ENCODE results near the gene ARHGEF7. TPM values are rescaled to one million over a fixed set of nuclear protein-coding genes. Genes with fewer than 3 reads are reported as not detected.

The ARHGEF7 gene
- total RNA-seq, 1 experiment from 2014 or later: 47.3 TPM

GRCh38 chr13:111204438-111205177, 89.5 kb downstream of the ARHGEF7 start (continued):
- TF ChIP-seq ZNF138 (CRISPR knock-in tag; conservative IDR thresholded peaks at IDR 0.05): no peak

- CTCF ChIA-PET: interaction anchor here (0.6 to 1.0 kb wide), 2 partner anchors 139 to 291 kb away, joined by 3 to 4 read pairs; no protein-coding TSS in a partner anchor
- no peaks in the 10 kb centered on the region for H3K9me3 Mint-ChIP-seq
- DNase-seq (ENCODE audit: low spot score) (no peak), ATAC-seq (peak; percentile 5; the same call in 1 of the 2 replicates)
- TF ChIP-seq TCF7 (CRISPR knock-in tag; IDR thresholded peaks at IDR 0.05; ENCODE audit: low read depth): no peak
- no peak for TF ChIP-seq TP53 (CRISPR knock-in tag; IDR thresholded peaks at IDR 0.05)
- TF ChIP-seq IRF2 (CRISPR knock-in tag; IDR thresholded peaks at IDR 0.05; ENCODE audit: borderline replicate concordance, low read depth): no peak
- TF ChIP-seq PRDM15 (CRISPR knock-in tag; IDR thresholded peaks at IDR 0.05): no peak
- TF ChIP-seq HMGA2 (CRISPR knock-in tag; IDR thresholded peaks at IDR 0.05): no peak
- no peak for TF ChIP-seq MLX (CRISPR knock-in tag; IDR thresholded peaks at IDR 0.05)
- peaks cover 73% of the 10 kb centered on the region for H3K4me1 Mint-ChIP-seq
- POLR2A ChIA-PET: no interaction called here
- H3K27me3 Mint-ChIP-seq (ENCODE audit: low read depth): no peaks in the 10 kb centered on the region
- H3K27ac Mint-ChIP-seq: 0 out of 2 replicates have a peak overlapping the region, but pooled peaks have one; percentile 16
- peaks cover 3% of the 10 kb centered on the region for H3K36me3 Mint-ChIP-seq
- no peak overlapping the region for H3K4me3 Mint-ChIP-seq
Measured at GRCh38 chr13:111206148-111206547, 91.0 kb downstream of the ARHGEF7 start.

GRCh38 chr13:111209613-111210012, 94.5 kb downstream of the ARHGEF7 start:
- CTCF ChIA-PET: no interaction called here
- POLR2A ChIA-PET: no interaction called here
- no peak for TF ChIP-seq ZNF317 (CRISPR knock-in tag; IDR thresholded peaks at IDR 0.05; ENCODE audit: borderline replicate concordance, low read depth)
- Mint-ChIP-seq H3K4me1 (peaks cover 71% of the 10 kb centered on the region), H3K9me3 (no peaks in the 10 kb centered on the region), H3K27me3 (ENCODE audit: low read depth) (no peaks in the 10 kb centered on the region), H3K27ac (peak overlapping the region; percentile 78), H3K36me3 (peaks cover 3% of the 10 kb centered on the region), H3K4me3 (no peak overlapping the region)
- DNase-seq (ENCODE audit: low spot score) (no peak), ATAC-seq (no peak)

GRCh38 chr13:111210091-111210490, 95.0 kb downstream of the ARHGEF7 start:
- Mint-ChIP-seq H3K4me1 (peaks cover 71% of the 10 kb centered on the region), H3K27ac (peak overlapping the region; percentile 78), H3K27me3 (ENCODE audit: low read depth) (no peaks in the 10 kb centered on the region), H3K9me3 (no peaks in the 10 kb centered on the region), H3K4me3 (no peak overlapping the region), H3K36me3 (peaks cover 3% of the 10 kb centered on the region)
- ChIA-PET CTCF (no interaction called here), POLR2A (no interaction called here)
- DNase-seq (ENCODE audit: low spot score) (no peak), ATAC-seq (no peak)
- no peak for TF ChIP-seq MYBL2 (CRISPR knock-in tag; IDR thresholded peaks at IDR 0.05)
- TF ChIP-seq HMGXB4 (CRISPR knock-in tag; IDR thresholded peaks at IDR 0.05): no peak
